ENCODE results near the gene MSI2. TPM values are rescaled to one million over a fixed set of nuclear protein-coding genes. Genes with fewer than 3 reads are reported as not detected.

MSI2 gene
- total RNA-seq, 1 donor from 2014 or later = 75.5 TPM

GRCh38 chr17:57485916-57486881 lies 229.9 kb downstream of the MSI2 start:
- TF ChIP-seq, protein P1, sequence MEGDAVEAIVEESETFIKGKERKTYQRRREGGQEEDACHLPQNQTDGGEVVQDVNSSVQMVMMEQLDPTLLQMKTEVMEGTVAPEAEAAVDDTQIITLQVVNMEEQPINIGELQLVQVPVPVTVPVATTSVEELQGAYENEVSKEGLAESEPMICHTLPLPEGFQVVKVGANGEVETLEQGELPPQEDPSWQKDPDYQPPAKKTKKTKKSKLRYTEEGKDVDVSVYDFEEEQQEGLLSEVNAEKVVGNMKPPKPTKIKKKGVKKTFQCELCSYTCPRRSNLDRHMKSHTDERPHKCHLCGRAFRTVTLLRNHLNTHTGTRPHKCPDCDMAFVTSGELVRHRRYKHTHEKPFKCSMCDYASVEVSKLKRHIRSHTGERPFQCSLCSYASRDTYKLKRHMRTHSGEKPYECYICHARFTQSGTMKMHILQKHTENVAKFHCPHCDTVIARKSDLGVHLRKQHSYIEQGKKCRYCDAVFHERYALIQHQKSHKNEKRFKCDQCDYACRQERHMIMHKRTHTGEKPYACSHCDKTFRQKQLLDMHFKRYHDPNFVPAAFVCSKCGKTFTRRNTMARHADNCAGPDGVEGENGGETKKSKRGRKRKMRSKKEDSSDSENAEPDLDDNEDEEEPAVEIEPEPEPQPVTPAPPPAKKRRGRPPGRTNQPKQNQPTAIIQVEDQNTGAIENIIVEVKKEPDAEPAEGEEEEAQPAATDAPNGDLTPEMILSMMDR (IDR thresholded peaks at IDR 0.05) = no peak
- H3K27me3 Mint-ChIP-seq (ENCODE audit: unreplicated experiment) = no peaks in the 10 kb centered on the region

DNA sequence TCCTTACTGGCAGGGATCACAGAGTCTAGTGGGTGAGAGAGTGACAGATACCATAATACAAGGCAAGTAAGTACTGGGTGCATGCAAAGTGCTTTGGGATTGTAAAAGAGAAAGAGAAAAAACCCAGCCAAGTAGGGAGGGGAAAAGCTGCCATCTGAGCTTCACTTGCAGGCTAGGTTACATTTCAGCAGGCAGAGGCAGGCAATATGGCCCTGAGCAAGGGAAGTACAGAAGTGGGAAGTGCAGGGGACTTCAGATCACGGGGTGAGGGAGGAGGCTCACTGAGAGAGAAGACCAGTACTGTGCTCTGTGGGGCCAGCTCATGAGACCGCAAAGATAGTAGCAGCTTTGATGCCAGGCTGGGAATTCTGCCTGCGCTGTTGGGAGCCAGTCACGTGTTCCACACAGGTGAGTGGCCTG lies 230.6 kb downstream of the MSI2 start:
- H3K36me3 Mint-ChIP-seq (ENCODE audit: unreplicated experiment) = peaks cover 2% of the 10 kb centered on the region
- no peaks in the 10 kb centered on the region for H3K27me3 Mint-ChIP-seq (ENCODE audit: unreplicated experiment)
- no peak for DNase-seq (ENCODE audit: extremely low spot score, unreplicated experiment)
- TF ChIP-seq, protein P1 (IDR thresholded peaks at IDR 0.05) = no peak
- H3K27ac Mint-ChIP-seq (ENCODE audit: unreplicated experiment) = no peak overlapping the region
- no peak overlapping the region for H3K4me3 Mint-ChIP-seq (ENCODE audit: unreplicated experiment)
- H3K9me3 Mint-ChIP-seq (ENCODE audit: unreplicated experiment) = no peaks in the 10 kb centered on the region
- peaks cover 49% of the 10 kb centered on the region for H3K4me1 Mint-ChIP-seq (ENCODE audit: unreplicated experiment)

More at GRCh38 chr17:57485916-57486881, 229.9 kb downstream of the MSI2 start:
- no peak overlapping the region for H3K4me3 Mint-ChIP-seq (ENCODE audit: unreplicated experiment)
- H3K27ac Mint-ChIP-seq (ENCODE audit: unreplicated experiment) = peak overlapping the region; percentile 1
- no peak for DNase-seq (ENCODE audit: extremely low spot score, unreplicated experiment)
- H3K36me3 Mint-ChIP-seq (ENCODE audit: unreplicated experiment) = peaks cover 2% of the 10 kb centered on the region
- H3K4me1 Mint-ChIP-seq (ENCODE audit: unreplicated experiment) = peaks cover 55% of the 10 kb centered on the region
- H3K9me3 Mint-ChIP-seq (ENCODE audit: unreplicated experiment) = no peaks in the 10 kb centered on the region

DNA sequence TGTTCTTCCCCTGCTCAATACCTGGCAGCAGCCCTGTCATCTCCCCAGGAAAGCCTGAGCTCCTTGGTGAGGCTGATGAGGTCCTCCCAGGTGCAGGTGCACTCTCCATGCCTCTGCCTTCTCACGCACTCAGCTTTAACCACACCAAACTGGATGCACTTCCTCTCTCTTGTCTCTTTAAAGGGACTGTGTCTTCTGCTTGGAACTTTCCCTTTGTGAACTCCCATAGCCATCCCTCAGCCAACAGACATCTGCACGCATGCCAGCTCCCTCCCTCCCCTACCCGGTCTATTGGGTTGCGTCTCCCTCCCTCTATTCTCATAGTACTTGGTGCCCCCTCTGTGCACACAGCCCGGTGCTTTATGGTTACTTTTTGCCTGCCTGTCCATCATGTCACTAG lies 231.2 kb downstream of the MSI2 start:
- Mint-ChIP-seq H3K36me3 (ENCODE audit: unreplicated experiment) (peaks cover 2% of the 10 kb centered on the region), H3K4me1 (ENCODE audit: unreplicated experiment) (peaks cover 42% of the 10 kb centered on the region), H3K4me3 (ENCODE audit: unreplicated experiment) (no peak overlapping the region), H3K27me3 (ENCODE audit: unreplicated experiment) (no peaks in the 10 kb centered on the region), H3K9me3 (ENCODE audit: unreplicated experiment) (no peaks in the 10 kb centered on the region), H3K27ac (ENCODE audit: unreplicated experiment) (no peak overlapping the region)
- no peak for DNase-seq (ENCODE audit: extremely low spot score, unreplicated experiment)
- TF ChIP-seq, protein P1 (IDR thresholded peaks at IDR 0.05) = no peak

DNA sequence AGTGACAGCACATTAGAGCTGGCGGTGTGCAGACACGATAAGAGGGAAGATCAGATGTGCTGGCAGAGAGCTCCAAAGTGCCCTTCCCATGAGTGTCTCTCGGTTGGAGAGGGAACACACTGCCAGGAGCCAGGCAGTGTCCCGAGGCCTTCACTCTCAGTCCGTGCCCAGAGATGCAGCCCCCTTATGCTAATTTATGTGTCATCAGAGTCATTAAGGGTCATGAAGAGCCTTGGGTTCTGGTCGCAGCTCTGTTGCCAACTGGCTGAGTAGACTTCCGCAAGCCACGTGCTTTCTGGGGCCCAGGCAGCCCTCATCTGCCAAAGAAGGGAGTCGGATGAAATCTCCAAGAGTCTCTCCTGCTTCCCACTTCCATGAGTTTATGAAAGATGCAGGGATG lies 232.5 kb downstream of the MSI2 start:
- Mint-ChIP-seq H3K27ac (ENCODE audit: unreplicated experiment) (no peak overlapping the region), H3K27me3 (ENCODE audit: unreplicated experiment) (no peaks in the 10 kb centered on the region), H3K4me3 (ENCODE audit: unreplicated experiment) (no peak overlapping the region), H3K4me1 (ENCODE audit: unreplicated experiment) (peaks cover 40% of the 10 kb centered on the region), H3K9me3 (ENCODE audit: unreplicated experiment) (no peaks in the 10 kb centered on the region), H3K36me3 (ENCODE audit: unreplicated experiment) (peaks cover 2% of the 10 kb centered on the region)
- TF ChIP-seq, protein P1 (IDR thresholded peaks at IDR 0.05) = no peak
- DNase-seq (ENCODE audit: extremely low spot score, unreplicated experiment) = no peak

- H3K9me3 Mint-ChIP-seq (ENCODE audit: unreplicated experiment) = no peaks in the 10 kb centered on the region
- H3K36me3 Mint-ChIP-seq (ENCODE audit: unreplicated experiment) = peaks cover 2% of the 10 kb centered on the region
- TF ChIP-seq, protein P1 (IDR thresholded peaks at IDR 0.05) = no peak
- H3K4me3 Mint-ChIP-seq (ENCODE audit: unreplicated experiment) = no peak overlapping the region
- H3K27me3 Mint-ChIP-seq (ENCODE audit: unreplicated experiment) = no peaks in the 10 kb centered on the region
- H3K27ac Mint-ChIP-seq (ENCODE audit: unreplicated experiment) = no peak overlapping the region
- peaks cover 37% of the 10 kb centered on the region for H3K4me1 Mint-ChIP-seq (ENCODE audit: unreplicated experiment)
- no peak for DNase-seq (ENCODE audit: extremely low spot score, unreplicated experiment)
These were observed 233.0 kb downstream of the MSI2 start for GRCh38 chr17:57489321-57489720.

Data from osteocyte (in vitro differentiated cells).